WTC11 (cell line): Measurements from ENCODE around the gene ZDHHC14. TPM values are rescaled to one million over a fixed set of nuclear protein-coding genes. Genes with fewer than 3 reads are reported as not detected.

Experiments used
- ATAC-seq: fragments of 200-7000 bp; cut with Tn5 transposase; 2 replicates; pipeline ENCODE4 v1.10.0; 2021; ENCODE audit warnings: mild to moderate bottlenecking, moderate library complexity
- CTCF ChIA-PET: fragments of 300-600 bp; sonication (Branson Sonifier 250); formaldehyde crosslinking; loops from one replicate; lab custom pipeline; 2021; ENCODE audit warnings: antibody characterized with exemption; lab: Charles Lee
- POLR2A ChIA-PET: fragments of 350-600 bp; sonication (Branson Sonifier 250); formaldehyde crosslinking; loops from one replicate; lab custom pipeline; 2021; ENCODE audit warnings: antibody characterized with exemption; lab: Charles Lee
- DNase-seq: peaks from one replicate; pipeline ENCODE4 v3.0.0; 2021; ENCODE audit warnings: low spot score
- H3K27ac Mint-ChIP-seq: 2 replicates; pipeline ENCODE4 v1.8.0; 2021; ENCODE audit warnings: mixed read lengths
- H3K27me3 Mint-ChIP-seq: 2 replicates; pipeline ENCODE4 v1.8.0; 2021; ENCODE audit warnings: low read depth, mild to moderate bottlenecking, moderate library complexity, mixed read lengths
- H3K36me3 Mint-ChIP-seq: 2 replicates; pipeline ENCODE4 v1.8.0; 2021; ENCODE audit warnings: mixed read lengths
- H3K4me1 Mint-ChIP-seq: 2 replicates; pipeline ENCODE4 v1.8.0; 2022; ENCODE audit warnings: mixed read lengths
- H3K4me3 Mint-ChIP-seq: 2 replicates; pipeline ENCODE4 v1.8.0; 2021; ENCODE audit warnings: mild to moderate bottlenecking, moderate library complexity, mixed read lengths
- H3K9me3 Mint-ChIP-seq: 2 replicates; pipeline ENCODE4 v1.8.0; 2021; ENCODE audit warnings: mixed read lengths
- CBFB ChIP-seq: sonication (generic); formaldehyde crosslinking; IDR thresholded peaks from 2 replicates; pipeline ENCODE4 v1.8.1; 2022; ENCODE audit warnings: mild to moderate bottlenecking, low read depth, missing genetic modification reagents
- CREM ChIP-seq: sonication (generic); formaldehyde crosslinking; IDR thresholded peaks from 2 replicates; pipeline ENCODE4 v1.8.1; 2022; ENCODE audit warnings: mild to moderate bottlenecking, missing genetic modification reagents, moderate library complexity
- FOXP1 ChIP-seq: sonication (generic); formaldehyde crosslinking; IDR thresholded peaks from 2 replicates; pipeline ENCODE4 v1.8.0; 2022; ENCODE audit warnings: missing genetic modification reagents, mild to moderate bottlenecking, moderate library complexity, borderline replicate concordance
- GABPB1 ChIP-seq: sonication (generic); formaldehyde crosslinking; IDR thresholded peaks from 2 replicates; pipeline ENCODE4 v1.8.1; 2023; ENCODE audit warnings: mild to moderate bottlenecking, missing genetic modification reagents
- GRHL2 ChIP-seq: fragments of 250-450 bp; sonication (Bioruptor Pico); IDR thresholded peaks from 2 replicates; pipeline ENCODE4 v1.8.0; 2022; ENCODE audit warnings: mild to moderate bottlenecking, moderate library complexity; ENCODE audit not compliant: insufficient replicate concordance, severe bottlenecking
- HMGA2 ChIP-seq: fragments of 250-450 bp; sonication (Bioruptor Pico); IDR thresholded peaks from 2 replicates; pipeline ENCODE4 v1.4.0; 2021; ENCODE audit warnings: mild to moderate bottlenecking, moderate library complexity
- IRF2 ChIP-seq: sonication (generic); formaldehyde crosslinking; IDR thresholded peaks from 2 replicates; pipeline ENCODE4 v1.8.0; 2022; ENCODE audit warnings: low read depth, missing genetic modification reagents, borderline replicate concordance
- KAT7 ChIP-seq: sonication (generic); formaldehyde crosslinking; IDR thresholded peaks from 2 replicates; pipeline ENCODE4 v1.8.1; 2023; ENCODE audit warnings: missing genetic modification reagents, mild to moderate bottlenecking, borderline replicate concordance
- NFE2L1 ChIP-seq: sonication (generic); formaldehyde crosslinking; IDR thresholded peaks from 2 replicates; pipeline ENCODE4 v1.8.1; 2023; ENCODE audit warnings: missing genetic modification reagents
- NR2C2 ChIP-seq: sonication (generic); formaldehyde crosslinking; IDR thresholded peaks from 2 replicates; pipeline ENCODE4 v1.8.0; 2022; ENCODE audit warnings: mild to moderate bottlenecking, missing genetic modification reagents
- TEAD1 ChIP-seq: sonication (generic); formaldehyde crosslinking; IDR thresholded peaks from 2 replicates; pipeline ENCODE4 v1.8.0; 2022; ENCODE audit warnings: mild to moderate bottlenecking, missing genetic modification reagents
- ZNF396 ChIP-seq: fragments of 250-450 bp; sonication (Bioruptor Pico); IDR thresholded peaks from 2 replicates; pipeline ENCODE4 v1.8.0; 2021; ENCODE audit warnings: mild to moderate bottlenecking, moderate library complexity, borderline replicate concordance
- total RNA-seq: library from RNA; stranded (reverse); gene quantifications from 3 replicates; pipeline ENCODE4 v1.2.3, GENCODE V29; 2021
- TF ChIP-seq, protein P1 (sequence below): sonication (generic); formaldehyde crosslinking; IDR thresholded peaks from 2 replicates; pipeline ENCODE4 v1.8.0; 2023; ENCODE audit warnings: missing genetic modification reagents
- TF ChIP-seq, protein P2 (sequence below): fragments of 250-450 bp; sonication (Bioruptor Pico); conservative IDR thresholded peaks from 2 replicates; pipeline ENCODE4 v1.9.0; 2021; ENCODE audit warnings: mild to moderate bottlenecking
- TF ChIP-seq, protein P3 (sequence below): sonication (generic); formaldehyde crosslinking; IDR thresholded peaks from 2 replicates; pipeline ENCODE4 v1.8.0; 2022; ENCODE audit warnings: mild to moderate bottlenecking, missing genetic modification reagents
- TF ChIP-seq, protein P4 (sequence below): sonication (generic); formaldehyde crosslinking; IDR thresholded peaks from 2 replicates; pipeline ENCODE4 v1.8.1; 2022; ENCODE audit warnings: low read depth, mild to moderate bottlenecking, moderate library complexity, missing genetic modification reagents, borderline replicate concordance
- TF ChIP-seq, protein P5 (sequence below): sonication (generic); formaldehyde crosslinking; IDR thresholded peaks from 2 replicates; pipeline ENCODE4 v1.8.1; 2023; ENCODE audit warnings: mild to moderate bottlenecking, moderate library complexity, missing genetic modification reagents
- TF ChIP-seq, protein P6 (sequence below): fragments of 250-450 bp; sonication (Bioruptor Pico); IDR thresholded peaks from 2 replicates; pipeline ENCODE4 v2.1.2; 2022; ENCODE audit warnings: mild to moderate bottlenecking, moderate library complexity
- TF ChIP-seq, protein P7 (sequence below): fragments of 250-450 bp; sonication (Bioruptor Pico); IDR thresholded peaks from 2 replicates; pipeline ENCODE4 v1.9.0; 2021; ENCODE audit warnings: mild to moderate bottlenecking
- TF ChIP-seq, protein P8 (sequence below): sonication (generic); formaldehyde crosslinking; IDR thresholded peaks from 2 replicates; pipeline ENCODE4 v1.8.1; 2022; ENCODE audit warnings: mild to moderate bottlenecking, missing genetic modification reagents, moderate library complexity, borderline replicate concordance

The ZDHHC14 gene
- total RNA-seq, 1 experiment from 2014 or later = 6.6 TPM

DNA sequence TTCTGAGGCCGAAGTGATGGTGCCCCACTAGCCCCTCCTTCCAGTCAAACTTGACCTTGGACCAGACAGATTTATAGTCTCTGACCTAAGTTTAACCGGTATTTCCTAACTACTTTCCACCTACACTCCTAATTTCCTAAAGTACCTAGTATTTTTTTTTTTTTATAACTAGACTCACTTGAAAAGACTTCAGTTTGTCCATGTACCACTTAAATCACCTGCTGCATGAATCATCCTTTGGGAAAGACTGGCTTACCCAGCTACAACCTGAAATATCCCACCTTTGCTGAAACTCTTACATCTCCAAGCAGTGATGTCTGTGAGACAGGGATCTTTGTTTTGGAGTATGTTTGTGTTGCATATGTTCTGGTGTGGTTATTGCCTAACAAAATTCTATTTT, 71.1 kb downstream of the ZDHHC14 start (continued):
- TF ChIP-seq, protein P1, sequence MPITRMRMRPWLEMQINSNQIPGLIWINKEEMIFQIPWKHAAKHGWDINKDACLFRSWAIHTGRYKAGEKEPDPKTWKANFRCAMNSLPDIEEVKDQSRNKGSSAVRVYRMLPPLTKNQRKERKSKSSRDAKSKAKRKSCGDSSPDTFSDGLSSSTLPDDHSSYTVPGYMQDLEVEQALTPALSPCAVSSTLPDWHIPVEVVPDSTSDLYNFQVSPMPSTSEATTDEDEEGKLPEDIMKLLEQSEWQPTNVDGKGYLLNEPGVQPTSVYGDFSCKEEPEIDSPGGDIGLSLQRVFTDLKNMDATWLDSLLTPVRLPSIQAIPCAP (CRISPR knock-in tag) = no peak
- TF ChIP-seq TEAD1 (CRISPR knock-in tag) (no peak), IRF2 (CRISPR knock-in tag) (no peak), GABPB1 (CRISPR knock-in tag) (no peak)
- TF ChIP-seq, protein P2, sequence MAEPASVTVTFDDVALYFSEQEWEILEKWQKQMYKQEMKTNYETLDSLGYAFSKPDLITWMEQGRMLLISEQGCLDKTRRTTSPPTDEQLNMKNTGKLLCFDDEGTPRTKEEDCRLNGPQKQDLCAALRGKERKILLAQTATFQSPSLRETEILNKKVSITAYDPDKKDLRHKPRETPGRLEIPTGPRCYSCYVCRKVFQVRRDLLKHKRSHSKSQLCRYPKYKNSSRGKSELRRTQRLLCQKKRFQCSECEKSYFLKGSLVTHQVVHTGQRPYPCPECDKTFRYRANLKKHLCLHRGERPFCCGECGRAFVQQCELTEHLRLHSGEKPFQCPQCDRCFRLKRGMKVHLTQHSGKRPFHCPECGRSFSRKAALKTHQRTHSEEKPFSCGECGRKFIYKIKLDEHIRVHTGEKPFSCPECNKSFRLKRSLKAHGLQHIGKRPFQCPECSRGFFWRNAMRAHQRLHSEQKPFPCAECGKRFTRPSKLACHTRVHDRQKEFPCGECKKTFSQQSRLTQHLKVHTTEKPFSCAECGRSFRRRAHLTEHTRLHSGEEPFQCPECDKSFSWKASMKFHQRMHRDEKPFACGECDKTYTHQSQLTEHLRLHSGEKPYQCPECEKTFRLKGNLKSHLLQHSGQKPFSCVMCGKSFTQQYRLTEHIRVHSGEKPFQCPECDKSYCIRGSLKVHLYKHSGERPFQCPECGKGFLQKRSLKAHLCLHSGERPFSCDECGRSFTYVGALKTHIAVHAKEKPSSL (CRISPR knock-in tag) = no peak
- TF ChIP-seq, protein P3, sequence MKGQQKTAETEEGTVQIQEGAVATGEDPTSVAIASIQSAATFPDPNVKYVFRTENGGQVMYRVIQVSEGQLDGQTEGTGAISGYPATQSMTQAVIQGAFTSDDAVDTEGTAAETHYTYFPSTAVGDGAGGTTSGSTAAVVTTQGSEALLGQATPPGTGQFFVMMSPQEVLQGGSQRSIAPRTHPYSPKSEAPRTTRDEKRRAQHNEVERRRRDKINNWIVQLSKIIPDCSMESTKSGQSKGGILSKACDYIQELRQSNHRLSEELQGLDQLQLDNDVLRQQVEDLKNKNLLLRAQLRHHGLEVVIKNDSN (CRISPR knock-in tag) = no peak
- TF ChIP-seq, protein P4, sequence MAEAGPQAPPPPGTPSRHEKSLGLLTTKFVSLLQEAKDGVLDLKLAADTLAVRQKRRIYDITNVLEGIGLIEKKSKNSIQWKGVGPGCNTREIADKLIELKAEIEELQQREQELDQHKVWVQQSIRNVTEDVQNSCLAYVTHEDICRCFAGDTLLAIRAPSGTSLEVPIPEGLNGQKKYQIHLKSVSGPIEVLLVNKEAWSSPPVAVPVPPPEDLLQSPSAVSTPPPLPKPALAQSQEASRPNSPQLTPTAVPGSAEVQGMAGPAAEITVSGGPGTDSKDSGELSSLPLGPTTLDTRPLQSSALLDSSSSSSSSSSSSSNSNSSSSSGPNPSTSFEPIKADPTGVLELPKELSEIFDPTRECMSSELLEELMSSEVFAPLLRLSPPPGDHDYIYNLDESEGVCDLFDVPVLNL (CRISPR knock-in tag) = no peak
- TF ChIP-seq, protein P5, sequence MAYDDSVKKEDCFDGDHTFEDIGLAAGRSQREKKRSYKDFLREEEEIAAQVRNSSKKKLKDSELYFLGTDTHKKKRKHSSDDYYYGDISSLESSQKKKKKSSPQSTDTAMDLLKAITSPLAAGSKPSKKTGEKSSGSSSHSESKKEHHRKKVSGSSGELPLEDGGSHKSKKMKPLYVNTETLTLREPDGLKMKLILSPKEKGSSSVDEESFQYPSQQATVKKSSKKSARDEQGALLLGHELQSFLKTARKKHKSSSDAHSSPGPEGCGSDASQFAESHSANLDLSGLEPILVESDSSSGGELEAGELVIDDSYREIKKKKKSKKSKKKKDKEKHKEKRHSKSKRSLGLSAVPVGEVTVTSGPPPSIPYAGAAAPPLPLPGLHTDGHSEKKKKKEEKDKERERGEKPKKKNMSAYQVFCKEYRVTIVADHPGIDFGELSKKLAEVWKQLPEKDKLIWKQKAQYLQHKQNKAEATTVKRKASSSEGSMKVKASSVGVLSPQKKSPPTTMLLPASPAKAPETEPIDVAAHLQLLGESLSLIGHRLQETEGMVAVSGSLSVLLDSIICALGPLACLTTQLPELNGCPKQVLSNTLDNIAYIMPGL (CRISPR knock-in tag) = no peak

DNA sequence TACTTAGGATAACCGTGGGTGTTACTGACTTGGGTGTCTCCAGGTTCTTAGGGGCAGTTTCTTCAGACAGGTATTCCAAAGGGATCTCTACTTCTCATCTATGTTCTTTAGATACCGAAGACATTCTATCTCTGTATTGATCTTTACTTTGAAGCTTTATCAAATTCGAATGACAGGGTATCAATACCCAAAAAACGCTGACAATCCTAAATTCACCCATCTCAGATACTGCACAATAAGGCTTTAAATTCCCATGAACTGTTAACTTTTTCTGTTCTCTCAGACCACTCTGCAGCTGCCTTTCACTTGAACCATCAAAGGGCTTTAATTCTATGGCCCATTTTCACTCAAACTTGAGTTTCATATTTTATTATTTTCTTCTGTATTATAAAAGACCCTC, 72.1 kb downstream of the ZDHHC14 start:
- POLR2A ChIA-PET = interaction anchor here (0.7 kb wide), 1 partner anchor 583 kb away, joined by 6 read pairs; no protein-coding TSS in a partner anchor
- no peaks in the 10 kb centered on the region for H3K9me3 Mint-ChIP-seq
- ATAC-seq (no peak), DNase-seq (no peak)
- no peaks in the 10 kb centered on the region for H3K36me3 Mint-ChIP-seq
- no peak overlapping the region for H3K27ac Mint-ChIP-seq
- no peaks in the 10 kb centered on the region for H3K27me3 Mint-ChIP-seq
- CTCF ChIA-PET = interaction anchor here (0.7 kb wide), 1 partner anchor 186 kb away, joined by 3 read pairs; no protein-coding TSS in a partner anchor
- no peak overlapping the region for H3K4me3 Mint-ChIP-seq
- peaks cover 29% of the 10 kb centered on the region for H3K4me1 Mint-ChIP-seq
- TF ChIP-seq, protein P6, sequence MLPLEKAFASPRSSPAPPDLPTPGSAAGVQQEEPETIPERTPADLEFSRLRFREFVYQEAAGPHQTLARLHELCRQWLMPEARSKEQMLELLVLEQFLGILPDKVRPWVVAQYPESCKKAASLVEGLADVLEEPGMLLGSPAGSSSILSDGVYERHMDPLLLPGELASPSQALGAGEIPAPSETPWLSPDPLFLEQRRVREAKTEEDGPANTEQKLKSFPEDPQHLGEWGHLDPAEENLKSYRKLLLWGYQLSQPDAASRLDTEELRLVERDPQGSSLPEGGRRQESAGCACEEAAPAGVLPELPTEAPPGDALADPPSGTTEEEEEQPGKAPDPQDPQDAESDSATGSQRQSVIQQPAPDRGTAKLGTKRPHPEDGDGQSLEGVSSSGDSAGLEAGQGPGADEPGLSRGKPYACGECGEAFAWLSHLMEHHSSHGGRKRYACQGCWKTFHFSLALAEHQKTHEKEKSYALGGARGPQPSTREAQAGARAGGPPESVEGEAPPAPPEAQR (CRISPR knock-in tag) = no peak
- no peak for TF ChIP-seq HMGA2
- no peak for TF ChIP-seq NFE2L1
- TF ChIP-seq, protein P7, sequence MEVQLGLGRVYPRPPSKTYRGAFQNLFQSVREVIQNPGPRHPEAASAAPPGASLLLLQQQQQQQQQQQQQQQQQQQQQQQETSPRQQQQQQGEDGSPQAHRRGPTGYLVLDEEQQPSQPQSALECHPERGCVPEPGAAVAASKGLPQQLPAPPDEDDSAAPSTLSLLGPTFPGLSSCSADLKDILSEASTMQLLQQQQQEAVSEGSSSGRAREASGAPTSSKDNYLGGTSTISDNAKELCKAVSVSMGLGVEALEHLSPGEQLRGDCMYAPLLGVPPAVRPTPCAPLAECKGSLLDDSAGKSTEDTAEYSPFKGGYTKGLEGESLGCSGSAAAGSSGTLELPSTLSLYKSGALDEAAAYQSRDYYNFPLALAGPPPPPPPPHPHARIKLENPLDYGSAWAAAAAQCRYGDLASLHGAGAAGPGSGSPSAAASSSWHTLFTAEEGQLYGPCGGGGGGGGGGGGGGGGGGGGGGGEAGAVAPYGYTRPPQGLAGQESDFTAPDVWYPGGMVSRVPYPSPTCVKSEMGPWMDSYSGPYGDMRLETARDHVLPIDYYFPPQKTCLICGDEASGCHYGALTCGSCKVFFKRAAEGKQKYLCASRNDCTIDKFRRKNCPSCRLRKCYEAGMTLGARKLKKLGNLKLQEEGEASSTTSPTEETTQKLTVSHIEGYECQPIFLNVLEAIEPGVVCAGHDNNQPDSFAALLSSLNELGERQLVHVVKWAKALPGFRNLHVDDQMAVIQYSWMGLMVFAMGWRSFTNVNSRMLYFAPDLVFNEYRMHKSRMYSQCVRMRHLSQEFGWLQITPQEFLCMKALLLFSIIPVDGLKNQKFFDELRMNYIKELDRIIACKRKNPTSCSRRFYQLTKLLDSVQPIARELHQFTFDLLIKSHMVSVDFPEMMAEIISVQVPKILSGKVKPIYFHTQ (CRISPR knock-in tag) = no peak
- no peak for TF ChIP-seq FOXP1 (CRISPR knock-in tag)
- TF ChIP-seq CREM (CRISPR knock-in tag) = no peak
- TF ChIP-seq ZNF396 (CRISPR knock-in tag) = no peak
- TF ChIP-seq KAT7 (CRISPR knock-in tag) = no peak
- TF ChIP-seq, protein P8, sequence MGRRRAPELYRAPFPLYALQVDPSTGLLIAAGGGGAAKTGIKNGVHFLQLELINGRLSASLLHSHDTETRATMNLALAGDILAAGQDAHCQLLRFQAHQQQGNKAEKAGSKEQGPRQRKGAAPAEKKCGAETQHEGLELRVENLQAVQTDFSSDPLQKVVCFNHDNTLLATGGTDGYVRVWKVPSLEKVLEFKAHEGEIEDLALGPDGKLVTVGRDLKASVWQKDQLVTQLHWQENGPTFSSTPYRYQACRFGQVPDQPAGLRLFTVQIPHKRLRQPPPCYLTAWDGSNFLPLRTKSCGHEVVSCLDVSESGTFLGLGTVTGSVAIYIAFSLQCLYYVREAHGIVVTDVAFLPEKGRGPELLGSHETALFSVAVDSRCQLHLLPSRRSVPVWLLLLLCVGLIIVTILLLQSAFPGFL = no peak
- no peak for TF ChIP-seq NR2C2
- no peak for TF ChIP-seq IRF2 (CRISPR knock-in tag)
- no peak for TF ChIP-seq GRHL2 (CRISPR knock-in tag)
- no peak for TF ChIP-seq TEAD1 (CRISPR knock-in tag)
- no peak for TF ChIP-seq CBFB
